WTC11 (cell line): ENCODE results near the gene SLC24A3. TPM values are rescaled to one million over a fixed set of nuclear protein-coding genes. Genes with fewer than 3 reads are reported as not detected.

Source experiments
- ATAC-seq: fragments of 200-7000 bp; cut with Tn5 transposase; 2 replicates; pipeline ENCODE4 v1.10.0; 2021; ENCODE audit warnings: mild to moderate bottlenecking, moderate library complexity
- CTCF ChIA-PET: fragments of 300-600 bp; sonication (Branson Sonifier 250); formaldehyde crosslinking; loops from one replicate; lab custom pipeline; 2021; ENCODE audit warnings: antibody characterized with exemption; lab: Charles Lee
- POLR2A ChIA-PET: fragments of 350-600 bp; sonication (Branson Sonifier 250); formaldehyde crosslinking; loops from one replicate; lab custom pipeline; 2021; ENCODE audit warnings: antibody characterized with exemption; lab: Charles Lee
- DNase-seq: peaks from one replicate; pipeline ENCODE4 v3.0.0; 2021; ENCODE audit warnings: low spot score
- H3K27ac Mint-ChIP-seq: 2 replicates; pipeline ENCODE4 v1.8.0; 2021; ENCODE audit warnings: mixed read lengths
- H3K27me3 Mint-ChIP-seq: 2 replicates; pipeline ENCODE4 v1.8.0; 2021; ENCODE audit warnings: low read depth, mild to moderate bottlenecking, moderate library complexity, mixed read lengths
- H3K36me3 Mint-ChIP-seq: 2 replicates; pipeline ENCODE4 v1.8.0; 2021; ENCODE audit warnings: mixed read lengths
- H3K4me1 Mint-ChIP-seq: 2 replicates; pipeline ENCODE4 v1.8.0; 2022; ENCODE audit warnings: mixed read lengths
- H3K4me3 Mint-ChIP-seq: 2 replicates; pipeline ENCODE4 v1.8.0; 2021; ENCODE audit warnings: mild to moderate bottlenecking, moderate library complexity, mixed read lengths
- H3K9me3 Mint-ChIP-seq: 2 replicates; pipeline ENCODE4 v1.8.0; 2021; ENCODE audit warnings: mixed read lengths
- CBFB ChIP-seq: sonication (generic); formaldehyde crosslinking; IDR thresholded peaks from 2 replicates; pipeline ENCODE4 v1.8.1; 2022; ENCODE audit warnings: mild to moderate bottlenecking, low read depth, missing genetic modification reagents
- ETV6 ChIP-seq: sonication (generic); formaldehyde crosslinking; IDR thresholded peaks from 2 replicates; pipeline ENCODE4 v1.8.1; 2022; ENCODE audit warnings: mild to moderate bottlenecking, missing genetic modification reagents
- JAZF1 ChIP-seq: fragments of 250-450 bp; sonication (Bioruptor Pico); IDR thresholded peaks from 2 replicates; pipeline ENCODE4 v1.9.0; 2021; ENCODE audit warnings: moderate library complexity, mild to moderate bottlenecking, inconsistent platforms
- KAT7 ChIP-seq: sonication (generic); formaldehyde crosslinking; IDR thresholded peaks from 2 replicates; pipeline ENCODE4 v1.8.1; 2023; ENCODE audit warnings: missing genetic modification reagents, mild to moderate bottlenecking, borderline replicate concordance
- MLX ChIP-seq: sonication (generic); formaldehyde crosslinking; IDR thresholded peaks from 2 replicates; pipeline ENCODE4 v1.8.1; 2023; ENCODE audit warnings: mild to moderate bottlenecking, missing genetic modification reagents, moderate library complexity
- SMAD4 ChIP-seq: sonication (generic); formaldehyde crosslinking; IDR thresholded peaks from 2 replicates; pipeline ENCODE4 v1.8.0; 2022; ENCODE audit warnings: mild to moderate bottlenecking, missing genetic modification reagents
- TCF7 ChIP-seq: sonication (generic); formaldehyde crosslinking; IDR thresholded peaks from 2 replicates; pipeline ENCODE4 v1.8.0; 2022; ENCODE audit warnings: mild to moderate bottlenecking, low read depth, missing genetic modification reagents, moderate library complexity
- ZBTB21 ChIP-seq: sonication (generic); formaldehyde crosslinking; IDR thresholded peaks from 2 replicates; pipeline ENCODE4 v1.8.1; 2023; ENCODE audit warnings: mild to moderate bottlenecking, missing genetic modification reagents, borderline replicate concordance
- ZNF232 ChIP-seq: sonication (generic); formaldehyde crosslinking; IDR thresholded peaks from 2 replicates; pipeline ENCODE4 v1.8.0; 2022; ENCODE audit warnings: mild to moderate bottlenecking, missing genetic modification reagents
- ZNF425 ChIP-seq: fragments of 250-450 bp; sonication (Bioruptor Pico); conservative IDR thresholded peaks from 2 replicates; pipeline ENCODE4 v1.9.0; 2021; ENCODE audit warnings: mild to moderate bottlenecking
- total RNA-seq: library from RNA; stranded (reverse); gene quantifications from 3 replicates; pipeline ENCODE4 v1.2.3, GENCODE V29; 2021
- TF ChIP-seq, protein P1 (sequence below): sonication (generic); formaldehyde crosslinking; IDR thresholded peaks from 2 replicates; pipeline ENCODE4 v1.8.0; 2023; ENCODE audit warnings: missing genetic modification reagents, mild to moderate bottlenecking, borderline replicate concordance
- TF ChIP-seq, protein P2 (sequence below): sonication (generic); formaldehyde crosslinking; IDR thresholded peaks from 2 replicates; pipeline ENCODE4 v1.8.0; 2022; ENCODE audit warnings: mild to moderate bottlenecking, missing genetic modification reagents
- TF ChIP-seq, protein P3 (sequence below): sonication (generic); formaldehyde crosslinking; IDR thresholded peaks from 2 replicates; pipeline ENCODE4 v1.8.1; 2023; ENCODE audit warnings: mild to moderate bottlenecking, moderate library complexity, missing genetic modification reagents
- TF ChIP-seq, protein P4 (sequence below): fragments of 250-450 bp; sonication (Bioruptor Pico); IDR thresholded peaks from 2 replicates; pipeline ENCODE4 v2.1.2; 2022; ENCODE audit warnings: mild to moderate bottlenecking, moderate library complexity

Gene SLC24A3
- total RNA-seq, 1 experiment from 2014 or later = 5.7 TPM

DNA sequence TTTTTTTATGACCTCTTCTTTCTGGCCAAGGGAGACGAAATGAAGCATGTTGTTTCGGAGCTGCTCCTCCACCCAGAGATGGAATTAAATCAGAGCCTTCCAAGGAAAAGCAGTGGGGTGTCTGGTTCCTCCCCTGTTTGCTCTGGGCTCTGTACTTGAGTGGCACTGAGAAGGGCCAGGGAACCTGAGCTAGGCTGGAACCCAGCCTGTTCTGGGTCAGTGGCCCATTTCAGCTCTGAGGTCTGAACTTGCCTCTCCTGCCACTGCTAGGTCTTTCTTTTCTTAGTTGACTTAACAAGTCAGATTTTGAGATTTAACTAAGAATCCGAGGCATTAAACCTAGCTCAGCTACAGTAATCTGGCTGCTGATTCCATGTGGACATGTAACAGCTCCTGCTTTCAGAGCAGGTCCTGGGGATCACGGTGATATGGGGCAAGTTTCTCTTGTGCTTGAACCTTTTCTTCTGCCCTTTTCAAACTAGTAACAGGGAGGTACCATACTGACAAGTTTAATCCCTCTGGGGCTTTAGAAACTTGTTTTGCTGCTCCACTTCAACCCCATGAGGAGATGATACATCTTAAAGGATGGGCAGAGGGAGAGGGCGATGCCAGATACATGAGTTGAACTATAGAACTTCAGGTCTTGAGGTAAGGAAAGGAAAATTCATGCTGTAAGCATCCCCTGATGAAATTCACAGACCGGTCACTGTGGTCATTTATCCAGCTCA lies 101.1 kb downstream of the SLC24A3 start:
- no peaks in the 10 kb centered on the region for H3K36me3 Mint-ChIP-seq
- ChIA-PET CTCF (interaction anchor here (0.6 to 0.7 kb wide), 2 partner anchors 190 to 240 kb away, joined by 3 read pairs; no protein-coding TSS in a partner anchor), POLR2A (no interaction called here)
- no peak for ATAC-seq
- DNase-seq = no peak
- H3K27me3 Mint-ChIP-seq = no peaks in the 10 kb centered on the region
- H3K4me3 Mint-ChIP-seq = no peak overlapping the region
- peaks cover 20% of the 10 kb centered on the region for H3K4me1 Mint-ChIP-seq
- TF ChIP-seq JAZF1 (CRISPR knock-in tag) (no peak), ETV6 (CRISPR knock-in tag) (no peak), SMAD4 (no peak), ZNF425 (CRISPR knock-in tag) (no peak), CBFB (CRISPR knock-in tag) (no peak), KAT7 (CRISPR knock-in tag) (no peak), MLX (CRISPR knock-in tag) (no peak), ZBTB21 (no peak), ZNF232 (CRISPR knock-in tag) (no peak), TCF7 (no peak)
- TF ChIP-seq, protein P1, sequence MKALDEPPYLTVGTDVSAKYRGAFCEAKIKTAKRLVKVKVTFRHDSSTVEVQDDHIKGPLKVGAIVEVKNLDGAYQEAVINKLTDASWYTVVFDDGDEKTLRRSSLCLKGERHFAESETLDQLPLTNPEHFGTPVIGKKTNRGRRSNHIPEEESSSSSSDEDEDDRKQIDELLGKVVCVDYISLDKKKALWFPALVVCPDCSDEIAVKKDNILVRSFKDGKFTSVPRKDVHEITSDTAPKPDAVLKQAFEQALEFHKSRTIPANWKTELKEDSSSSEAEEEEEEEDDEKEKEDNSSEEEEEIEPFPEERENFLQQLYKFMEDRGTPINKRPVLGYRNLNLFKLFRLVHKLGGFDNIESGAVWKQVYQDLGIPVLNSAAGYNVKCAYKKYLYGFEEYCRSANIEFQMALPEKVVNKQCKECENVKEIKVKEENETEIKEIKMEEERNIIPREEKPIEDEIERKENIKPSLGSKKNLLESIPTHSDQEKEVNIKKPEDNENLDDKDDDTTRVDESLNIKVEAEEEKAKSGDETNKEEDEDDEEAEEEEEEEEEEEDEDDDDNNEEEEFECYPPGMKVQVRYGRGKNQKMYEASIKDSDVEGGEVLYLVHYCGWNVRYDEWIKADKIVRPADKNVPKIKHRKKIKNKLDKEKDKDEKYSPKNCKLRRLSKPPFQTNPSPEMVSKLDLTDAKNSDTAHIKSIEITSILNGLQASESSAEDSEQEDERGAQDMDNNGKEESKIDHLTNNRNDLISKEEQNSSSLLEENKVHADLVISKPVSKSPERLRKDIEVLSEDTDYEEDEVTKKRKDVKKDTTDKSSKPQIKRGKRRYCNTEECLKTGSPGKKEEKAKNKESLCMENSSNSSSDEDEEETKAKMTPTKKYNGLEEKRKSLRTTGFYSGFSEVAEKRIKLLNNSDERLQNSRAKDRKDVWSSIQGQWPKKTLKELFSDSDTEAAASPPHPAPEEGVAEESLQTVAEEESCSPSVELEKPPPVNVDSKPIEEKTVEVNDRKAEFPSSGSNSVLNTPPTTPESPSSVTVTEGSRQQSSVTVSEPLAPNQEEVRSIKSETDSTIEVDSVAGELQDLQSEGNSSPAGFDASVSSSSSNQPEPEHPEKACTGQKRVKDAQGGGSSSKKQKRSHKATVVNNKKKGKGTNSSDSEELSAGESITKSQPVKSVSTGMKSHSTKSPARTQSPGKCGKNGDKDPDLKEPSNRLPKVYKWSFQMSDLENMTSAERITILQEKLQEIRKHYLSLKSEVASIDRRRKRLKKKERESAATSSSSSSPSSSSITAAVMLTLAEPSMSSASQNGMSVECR (CRISPR knock-in tag) = no peak
- TF ChIP-seq, protein P2, sequence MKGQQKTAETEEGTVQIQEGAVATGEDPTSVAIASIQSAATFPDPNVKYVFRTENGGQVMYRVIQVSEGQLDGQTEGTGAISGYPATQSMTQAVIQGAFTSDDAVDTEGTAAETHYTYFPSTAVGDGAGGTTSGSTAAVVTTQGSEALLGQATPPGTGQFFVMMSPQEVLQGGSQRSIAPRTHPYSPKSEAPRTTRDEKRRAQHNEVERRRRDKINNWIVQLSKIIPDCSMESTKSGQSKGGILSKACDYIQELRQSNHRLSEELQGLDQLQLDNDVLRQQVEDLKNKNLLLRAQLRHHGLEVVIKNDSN (CRISPR knock-in tag) = no peak
- TF ChIP-seq, protein P3, sequence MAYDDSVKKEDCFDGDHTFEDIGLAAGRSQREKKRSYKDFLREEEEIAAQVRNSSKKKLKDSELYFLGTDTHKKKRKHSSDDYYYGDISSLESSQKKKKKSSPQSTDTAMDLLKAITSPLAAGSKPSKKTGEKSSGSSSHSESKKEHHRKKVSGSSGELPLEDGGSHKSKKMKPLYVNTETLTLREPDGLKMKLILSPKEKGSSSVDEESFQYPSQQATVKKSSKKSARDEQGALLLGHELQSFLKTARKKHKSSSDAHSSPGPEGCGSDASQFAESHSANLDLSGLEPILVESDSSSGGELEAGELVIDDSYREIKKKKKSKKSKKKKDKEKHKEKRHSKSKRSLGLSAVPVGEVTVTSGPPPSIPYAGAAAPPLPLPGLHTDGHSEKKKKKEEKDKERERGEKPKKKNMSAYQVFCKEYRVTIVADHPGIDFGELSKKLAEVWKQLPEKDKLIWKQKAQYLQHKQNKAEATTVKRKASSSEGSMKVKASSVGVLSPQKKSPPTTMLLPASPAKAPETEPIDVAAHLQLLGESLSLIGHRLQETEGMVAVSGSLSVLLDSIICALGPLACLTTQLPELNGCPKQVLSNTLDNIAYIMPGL = no peak
- TF ChIP-seq, protein P4, sequence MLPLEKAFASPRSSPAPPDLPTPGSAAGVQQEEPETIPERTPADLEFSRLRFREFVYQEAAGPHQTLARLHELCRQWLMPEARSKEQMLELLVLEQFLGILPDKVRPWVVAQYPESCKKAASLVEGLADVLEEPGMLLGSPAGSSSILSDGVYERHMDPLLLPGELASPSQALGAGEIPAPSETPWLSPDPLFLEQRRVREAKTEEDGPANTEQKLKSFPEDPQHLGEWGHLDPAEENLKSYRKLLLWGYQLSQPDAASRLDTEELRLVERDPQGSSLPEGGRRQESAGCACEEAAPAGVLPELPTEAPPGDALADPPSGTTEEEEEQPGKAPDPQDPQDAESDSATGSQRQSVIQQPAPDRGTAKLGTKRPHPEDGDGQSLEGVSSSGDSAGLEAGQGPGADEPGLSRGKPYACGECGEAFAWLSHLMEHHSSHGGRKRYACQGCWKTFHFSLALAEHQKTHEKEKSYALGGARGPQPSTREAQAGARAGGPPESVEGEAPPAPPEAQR (CRISPR knock-in tag) = no peak
- H3K9me3 Mint-ChIP-seq = peaks cover 7% of the 10 kb centered on the region; the same call in 1 of the 2 replicates
- H3K27ac Mint-ChIP-seq = no peak overlapping the region
